Hematopoietic multipotent progenitor cell treated with erythropoietin and hydrocortisone succinate and interleukin-3 and kit ligand, for 17 days (in vitro differentiated cells): Measurements from ENCODE around the gene SLC37A2.
"Not testable (repeated sequence)": the region's sequence is repeated elsewhere in the genome, so short reads cannot be mapped to it uniquely, and the experiment has no call there.

Experiments
- DNase-seq: peaks from one replicate; pipeline ENCODE4 v3.0.0-alpha.2; 2015; ENCODE audit warnings: low spot score

Gene SLC37A2

GRCh38 chr11:125084057-125084416, 20.9 kb downstream of the SLC37A2 start:
- DNase-seq, result no peak

DNA sequence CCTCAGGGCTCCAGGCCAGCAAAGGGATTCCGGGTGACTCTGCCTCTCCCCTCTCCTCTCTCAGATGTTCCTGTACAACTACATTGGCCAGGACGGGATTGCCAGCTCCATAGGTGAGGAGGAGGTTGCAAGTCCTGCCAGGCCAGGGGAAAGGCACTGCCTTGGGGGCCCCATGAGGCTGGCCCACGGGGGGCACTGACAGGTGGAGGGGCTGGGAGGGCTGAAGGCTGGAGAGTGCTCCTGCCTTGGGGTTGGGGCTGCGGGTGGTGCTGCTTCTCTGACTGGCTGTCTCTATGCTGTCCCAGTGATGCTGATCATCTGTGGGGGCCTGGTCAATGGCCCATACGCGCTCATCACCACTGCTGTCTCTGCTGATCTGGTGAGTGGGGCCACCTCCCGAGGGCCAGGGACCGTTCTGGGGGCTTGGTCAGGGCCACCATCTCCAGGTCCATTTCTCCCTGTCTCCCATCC, 21.7 kb downstream of the SLC37A2 start:
- DNase-seq, result no peak

DNA sequence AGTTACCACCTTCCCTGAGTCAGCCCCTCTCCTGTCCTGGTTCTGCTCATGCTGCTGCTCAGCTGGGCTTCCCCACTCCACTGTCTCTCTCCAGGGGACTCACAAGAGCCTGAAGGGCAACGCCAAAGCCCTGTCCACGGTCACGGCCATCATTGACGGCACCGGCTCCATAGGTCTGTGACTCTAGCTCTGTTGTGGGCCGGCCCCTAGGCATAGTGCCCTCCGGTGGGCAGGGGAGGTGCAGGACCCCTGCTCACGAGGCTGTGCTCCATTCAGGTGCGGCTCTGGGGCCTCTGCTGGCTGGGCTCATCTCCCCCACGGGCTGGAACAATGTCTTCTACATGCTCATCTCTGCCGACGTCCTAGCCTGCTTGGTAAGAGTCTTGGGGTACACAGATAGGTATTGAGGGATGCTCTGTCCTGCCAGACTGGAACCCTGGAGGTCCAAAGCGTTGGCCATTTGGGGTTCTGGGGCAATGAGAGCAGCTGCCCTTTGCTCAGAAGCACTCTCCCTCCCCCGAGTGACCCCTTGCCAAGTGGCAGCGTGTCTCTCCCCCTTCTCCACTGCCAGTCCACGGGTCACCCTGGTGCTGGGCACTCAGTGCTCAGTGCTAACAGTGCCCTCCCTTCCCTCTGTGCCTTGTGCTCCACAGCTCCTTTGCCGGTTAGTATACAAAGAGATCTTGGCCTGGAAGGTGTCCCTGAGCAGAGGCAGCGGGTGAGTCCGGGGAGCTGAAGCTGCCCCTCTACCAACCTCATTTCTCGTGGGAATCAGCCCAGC, 22.4 kb downstream of the SLC37A2 start:
- no peak for DNase-seq

GRCh38 chr11:125086633-125087296, 23.7 kb downstream of the SLC37A2 start:
- no peak for DNase-seq

- DNase-seq, result no peak
Observed at GRCh38 chr11:125088123-125088522, 25.0 kb downstream of the SLC37A2 start.

DNA sequence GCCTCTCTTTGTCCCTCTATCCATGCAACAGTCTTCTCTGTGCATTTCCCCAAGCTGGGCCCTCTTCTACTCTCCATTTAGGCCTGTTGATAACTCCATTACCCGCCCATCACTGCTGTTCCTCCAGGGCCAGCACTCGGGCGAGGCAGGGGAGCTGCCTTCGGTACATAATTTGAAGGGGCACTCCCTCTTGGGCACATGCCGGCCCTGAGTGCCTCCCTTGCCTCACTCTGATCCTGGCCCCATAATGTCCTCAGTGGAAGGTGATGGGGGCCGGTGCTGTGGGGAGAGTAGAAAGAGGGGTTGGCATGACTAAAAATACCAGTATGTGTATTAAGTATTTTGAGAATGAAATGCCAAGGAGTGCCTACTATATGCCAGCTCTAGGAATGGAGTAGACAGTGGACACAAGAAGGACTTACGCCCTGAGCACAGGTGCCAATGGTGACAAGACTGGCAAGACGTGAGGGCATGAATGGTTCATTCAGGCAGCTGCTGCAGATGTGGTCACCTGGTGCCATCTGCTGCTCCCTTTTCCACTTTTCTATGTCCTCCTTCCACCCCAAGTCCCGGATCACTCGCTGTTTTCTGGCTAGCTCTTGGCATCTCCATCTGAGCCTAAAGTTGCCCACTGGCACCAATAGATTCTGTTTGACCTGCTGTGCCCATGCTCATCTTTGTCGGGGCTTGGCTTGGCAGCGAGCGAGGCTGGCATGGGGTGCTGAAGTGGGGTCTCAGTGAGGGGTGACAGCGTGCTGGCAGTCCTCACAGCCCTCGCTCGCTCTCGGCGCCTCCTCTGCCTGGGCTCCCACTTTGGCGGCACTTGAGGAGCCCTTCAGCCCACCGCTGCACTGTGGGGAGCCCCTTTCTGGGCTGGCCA, 25.7 kb downstream of the SLC37A2 start:
- no peak for DNase-seq

GRCh38 chr11:125089481-125089880, 26.4 kb downstream of the SLC37A2 start:
- not testable (repeated sequence) for DNase-seq

DNA sequence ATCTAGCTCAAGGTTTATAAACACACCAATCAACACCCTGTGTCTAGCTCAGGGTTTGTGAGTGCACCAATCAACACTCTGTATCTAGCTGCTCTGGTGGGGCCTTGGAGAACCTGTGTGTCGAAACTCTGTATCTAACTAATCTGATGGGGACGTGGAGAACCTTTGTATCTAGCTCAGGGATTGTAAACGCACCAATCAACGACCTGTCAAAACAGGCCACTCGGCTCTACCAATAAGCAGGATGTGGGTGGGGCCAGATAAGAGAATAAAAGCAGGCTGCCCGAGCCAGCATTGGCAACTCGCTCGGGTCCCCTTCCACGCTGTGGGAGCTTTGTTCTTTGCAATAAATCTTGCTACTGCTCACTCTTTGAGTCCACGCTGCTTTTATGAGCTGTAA, 27.0 kb downstream of the SLC37A2 start:
- not testable (repeated sequence) for DNase-seq

GRCh38 chr11:125090816-125091215, 27.7 kb downstream of the SLC37A2 start:
- DNase-seq, result no peak

GRCh38 chr11:125091247-125091876, 28.3 kb downstream of the SLC37A2 start:
- no peak for DNase-seq

DNA sequence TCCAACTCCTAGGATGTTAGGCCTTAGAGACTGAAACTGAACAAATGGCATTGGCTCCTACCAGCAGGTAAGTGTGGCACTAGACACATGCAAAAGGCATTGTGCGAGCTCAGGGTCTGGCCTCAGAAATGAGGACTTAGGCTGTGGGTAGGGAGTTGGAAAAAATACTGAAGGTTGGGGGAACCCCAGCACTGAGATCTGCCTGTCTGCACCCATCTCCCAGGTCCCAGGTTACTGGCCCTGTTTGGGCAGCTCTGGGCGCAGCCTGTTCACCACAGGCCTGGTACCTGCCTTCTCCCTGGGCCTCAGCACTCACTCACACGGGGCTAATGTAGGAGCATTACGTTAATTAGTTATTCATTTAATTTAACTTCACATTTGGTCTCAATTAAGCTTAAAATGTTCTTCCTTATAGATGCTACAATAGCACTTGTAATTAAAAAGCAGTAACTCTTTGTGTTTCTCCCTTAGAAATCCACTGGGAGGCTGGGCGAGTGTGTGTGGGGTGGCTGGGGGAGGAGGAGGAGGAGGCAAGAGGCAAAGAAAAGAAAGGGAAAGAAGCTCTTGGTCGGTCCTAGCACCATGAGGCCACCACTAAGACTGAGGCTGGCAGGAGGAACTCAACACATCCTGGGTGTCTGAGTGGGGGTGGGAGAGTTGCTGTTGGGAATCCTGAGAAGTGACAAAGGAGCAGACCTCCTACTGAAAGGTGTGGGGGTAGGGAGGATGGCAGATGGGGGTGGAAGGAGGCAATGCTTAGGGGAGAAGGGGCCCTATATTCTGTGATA, 29.0 kb downstream of the SLC37A2 start:
- DNase-seq, result no peak

DNA sequence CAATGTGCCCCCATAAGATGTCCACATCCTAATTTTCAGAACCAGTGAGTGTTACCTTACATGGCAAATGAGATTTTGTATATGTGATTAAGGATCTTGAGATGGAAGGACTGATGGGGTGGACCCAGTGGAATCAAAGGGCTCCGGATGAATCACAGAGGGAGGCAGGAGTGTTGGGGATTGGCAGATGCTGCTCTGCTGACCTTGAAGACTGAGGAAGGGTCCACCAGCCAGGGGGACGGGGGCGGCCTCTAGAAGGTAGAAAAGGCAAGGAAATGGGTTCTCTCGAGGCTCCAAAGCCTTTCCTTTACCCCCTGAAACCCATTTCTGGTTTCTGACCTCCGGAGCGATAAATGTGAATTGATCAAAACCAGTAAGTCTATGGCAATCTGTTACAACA, 29.6 kb downstream of the SLC37A2 start:
- no peak for DNase-seq

DNA sequence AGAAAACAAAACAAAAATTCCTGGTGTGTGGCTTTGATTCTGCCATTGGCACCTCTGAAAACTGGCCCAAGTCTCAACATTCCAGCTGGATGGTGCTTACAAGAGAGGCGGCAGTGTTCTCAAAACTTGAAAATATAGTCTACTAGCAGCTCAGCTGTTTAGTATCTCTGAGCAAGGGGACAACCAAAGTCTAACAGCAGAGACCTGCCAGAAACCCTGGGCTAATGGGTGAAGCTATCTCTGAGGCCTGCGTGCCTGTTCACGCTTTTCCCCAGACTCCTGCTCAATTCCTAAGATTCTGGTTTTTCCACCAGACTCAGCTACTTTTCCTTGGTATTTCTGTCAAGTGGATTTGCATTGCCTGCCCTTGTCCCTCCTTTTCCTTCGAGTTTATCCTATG, 30.4 kb downstream of the SLC37A2 start:
- no peak for DNase-seq

- DNase-seq, result no peak
Observed at GRCh38 chr11:125094731-125095130, 31.6 kb downstream of the SLC37A2 start.

GRCh38 chr11:125100136-125100535, 37.0 kb downstream of the SLC37A2 start:
- no peak for DNase-seq

DNA sequence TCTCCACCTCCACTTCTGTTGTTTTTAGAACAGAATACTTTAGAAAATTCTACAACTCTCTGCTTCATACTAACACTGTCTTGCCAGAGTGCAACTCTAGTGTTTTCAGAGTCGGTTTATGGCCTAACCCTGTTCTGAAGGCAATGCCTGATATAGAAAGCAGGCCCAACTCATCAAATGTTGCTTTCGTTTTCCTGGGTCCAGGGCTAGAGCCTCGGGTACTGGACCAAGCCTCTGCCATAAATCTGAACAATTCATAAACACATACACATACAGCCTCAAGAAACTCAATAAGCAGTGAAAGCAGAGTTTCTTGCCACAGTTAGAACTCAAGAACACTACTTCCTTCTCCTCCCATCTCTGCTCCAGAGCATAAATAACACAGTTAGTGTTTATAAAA, 38.5 kb downstream of the SLC37A2 start:
- no peak for DNase-seq

DNA sequence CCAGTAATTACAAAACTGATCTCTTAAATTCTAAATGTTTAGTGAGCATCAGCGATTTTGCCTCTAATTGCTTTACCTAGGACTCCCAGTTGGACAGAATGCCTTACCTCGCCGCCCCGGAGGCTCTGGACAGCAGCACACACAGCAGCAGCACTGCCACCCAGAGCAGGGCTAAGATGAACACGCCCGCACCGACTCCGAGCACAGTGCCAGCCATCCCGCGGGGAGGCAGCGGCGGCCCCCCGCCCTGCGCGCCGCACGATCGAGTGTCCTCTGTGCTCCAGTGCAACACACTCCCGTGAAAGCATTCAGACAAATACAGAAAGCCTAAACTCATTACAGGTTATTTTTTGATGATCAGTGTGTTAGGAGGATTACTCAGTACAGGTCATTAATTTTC, 38.9 kb downstream of the SLC37A2 start:
- DNase-seq, result no peak

DNA sequence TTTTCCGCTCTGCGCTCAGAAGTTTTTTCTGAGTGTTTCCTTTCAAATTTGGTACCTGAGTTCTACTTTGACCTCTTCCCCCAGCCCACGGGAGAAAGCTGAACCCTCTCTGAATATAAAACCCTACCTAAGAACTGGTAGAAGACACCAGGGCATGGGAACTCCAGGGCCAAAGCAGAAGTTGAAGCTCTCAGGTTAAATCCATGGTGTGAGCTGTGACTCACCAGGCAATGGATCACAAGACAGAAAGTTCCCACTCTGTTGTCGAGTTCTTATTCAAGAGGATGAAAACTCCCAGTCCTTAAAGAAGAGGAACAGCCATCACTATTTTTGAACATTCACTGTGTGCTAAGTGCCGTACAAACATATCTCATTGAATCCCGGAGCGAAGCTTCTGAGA, 39.4 kb downstream of the SLC37A2 start:
- no peak for DNase-seq

DNA sequence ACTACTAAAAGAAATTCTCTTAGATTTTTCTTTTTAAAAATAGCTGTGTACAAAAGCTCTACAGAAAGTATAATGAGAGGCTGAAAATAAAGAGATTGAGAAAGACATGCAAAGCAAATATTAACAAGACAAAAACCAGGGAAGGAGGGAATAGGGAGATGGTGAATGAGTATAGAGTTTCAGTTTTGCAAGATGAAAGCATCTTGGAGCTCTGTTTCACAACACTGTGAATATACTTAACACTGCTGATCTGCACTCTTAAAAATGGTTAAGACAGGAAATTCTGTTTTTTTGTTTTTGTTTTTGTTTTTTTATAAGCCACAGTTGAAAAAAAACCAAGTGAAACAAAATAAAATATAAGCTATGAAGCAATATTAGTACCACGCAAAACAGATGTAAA, 42.8 kb downstream of the SLC37A2 start:
- no peak for DNase-seq

GRCh38 chr11:125108469-125108868, 45.4 kb downstream of the SLC37A2 start:
- no peak for DNase-seq

DNA sequence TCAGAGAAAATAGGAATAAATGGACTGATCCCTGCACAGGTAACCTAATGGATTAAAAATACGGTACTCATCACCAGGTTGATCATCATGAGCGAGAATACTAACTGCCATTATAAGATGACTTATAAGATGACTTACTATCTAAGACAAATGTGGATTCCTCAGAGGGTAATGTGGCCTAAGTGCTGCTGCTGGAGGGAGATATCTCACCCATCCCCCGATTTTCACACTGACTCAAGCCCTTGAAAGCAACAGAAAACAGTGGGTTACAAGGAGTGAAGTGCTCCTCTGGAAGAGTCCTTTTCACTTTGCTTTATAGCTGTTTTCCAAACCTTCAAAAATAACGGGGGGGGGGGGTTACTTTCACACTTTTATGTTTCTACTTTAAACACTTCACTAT, 47.4 kb downstream of the SLC37A2 start:
- peak; percentile 6 for DNase-seq

DNA sequence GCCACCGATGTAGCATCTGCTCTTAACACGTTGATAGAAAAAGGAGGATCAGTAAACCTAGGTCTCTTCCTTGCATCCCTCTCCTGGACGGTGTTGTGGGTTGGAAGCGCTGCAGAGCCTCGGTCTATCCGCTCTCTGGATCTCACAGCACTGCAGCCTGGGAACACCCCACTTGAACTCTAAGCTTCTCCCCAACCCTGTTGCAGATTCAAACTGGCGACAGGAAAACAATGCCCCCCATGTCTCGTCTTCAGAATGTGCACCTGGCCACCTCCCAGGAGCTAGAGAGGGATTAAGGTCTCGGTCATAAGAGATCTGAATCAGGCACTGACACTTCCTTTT, 47.9 kb downstream of the SLC37A2 start:
- DNase-seq, result peak; percentile 43
